ENCODE results near the gene PTPRD.

PTPRD gene

DNA sequence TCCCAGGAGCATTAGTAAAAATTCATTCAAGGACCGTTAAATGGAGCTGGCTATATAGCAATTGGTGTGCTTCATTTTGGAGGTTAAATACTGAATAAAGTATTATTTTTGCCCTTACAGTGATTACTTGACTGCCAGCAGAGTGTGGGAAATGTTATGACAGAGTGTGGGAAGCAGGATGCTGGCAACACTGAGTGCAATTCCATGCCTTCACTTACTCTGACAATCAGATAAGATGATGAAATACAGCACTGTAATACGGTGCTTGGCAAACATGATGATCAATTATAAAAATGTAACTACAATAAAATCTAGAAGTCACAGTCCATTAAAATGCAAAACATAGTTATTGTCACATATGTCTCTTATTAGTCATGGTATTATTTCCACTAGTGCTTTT lies 651.3 kb downstream of the PTPRD start:
- TF ChIP-seq, protein P1, sequence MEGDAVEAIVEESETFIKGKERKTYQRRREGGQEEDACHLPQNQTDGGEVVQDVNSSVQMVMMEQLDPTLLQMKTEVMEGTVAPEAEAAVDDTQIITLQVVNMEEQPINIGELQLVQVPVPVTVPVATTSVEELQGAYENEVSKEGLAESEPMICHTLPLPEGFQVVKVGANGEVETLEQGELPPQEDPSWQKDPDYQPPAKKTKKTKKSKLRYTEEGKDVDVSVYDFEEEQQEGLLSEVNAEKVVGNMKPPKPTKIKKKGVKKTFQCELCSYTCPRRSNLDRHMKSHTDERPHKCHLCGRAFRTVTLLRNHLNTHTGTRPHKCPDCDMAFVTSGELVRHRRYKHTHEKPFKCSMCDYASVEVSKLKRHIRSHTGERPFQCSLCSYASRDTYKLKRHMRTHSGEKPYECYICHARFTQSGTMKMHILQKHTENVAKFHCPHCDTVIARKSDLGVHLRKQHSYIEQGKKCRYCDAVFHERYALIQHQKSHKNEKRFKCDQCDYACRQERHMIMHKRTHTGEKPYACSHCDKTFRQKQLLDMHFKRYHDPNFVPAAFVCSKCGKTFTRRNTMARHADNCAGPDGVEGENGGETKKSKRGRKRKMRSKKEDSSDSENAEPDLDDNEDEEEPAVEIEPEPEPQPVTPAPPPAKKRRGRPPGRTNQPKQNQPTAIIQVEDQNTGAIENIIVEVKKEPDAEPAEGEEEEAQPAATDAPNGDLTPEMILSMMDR (IDR thresholded peaks at IDR 0.05; ENCODE audit: control extremely low read depth, extremely low read depth, low read depth, missing control alignments), result no peak
- DNase-seq (ENCODE audit: extremely low spot score), result no peak
- ChIA-PET CTCF (no interaction called here), POLR2A (no interaction called here)

DNA sequence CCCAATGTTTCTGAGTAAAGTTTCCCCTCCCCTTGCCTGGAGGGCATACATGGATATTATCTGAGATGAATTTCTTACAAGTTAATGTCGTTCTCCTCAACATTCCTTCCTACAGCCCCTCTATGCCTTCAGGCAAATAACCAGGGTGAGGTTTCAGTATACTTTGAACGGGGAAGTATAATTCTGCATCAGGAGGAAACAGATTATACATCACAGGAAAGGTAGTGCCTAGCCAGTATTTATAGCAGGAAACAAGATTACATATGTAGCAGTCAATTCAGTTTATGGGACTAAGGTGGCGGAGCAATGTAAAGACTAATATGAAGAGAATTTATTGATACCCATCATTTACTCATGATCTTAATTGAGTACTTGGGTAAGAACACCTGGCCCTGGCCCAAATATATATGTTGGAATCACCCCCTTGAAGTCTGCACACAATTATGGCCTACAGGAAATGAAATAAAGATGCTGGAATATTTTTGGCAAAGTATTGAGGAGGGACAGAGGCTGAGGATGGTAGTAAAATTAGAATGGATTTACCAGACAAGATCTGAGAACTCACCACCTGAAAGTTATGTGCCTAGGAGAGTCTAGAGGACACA lies 661.1 kb downstream of the PTPRD start:
- DNase-seq (ENCODE audit: extremely low spot score), result no peak
- TF ChIP-seq, protein P1 (IDR thresholded peaks at IDR 0.05; ENCODE audit: control extremely low read depth, extremely low read depth, low read depth, missing control alignments), result no peak
- CTCF ChIA-PET, result interaction anchor here (2.3 kb wide), 1 partner anchor 9 kb away, joined by 14 read pairs; no protein-coding TSS in a partner anchor
- POLR2A ChIA-PET, result no interaction called here

DNA sequence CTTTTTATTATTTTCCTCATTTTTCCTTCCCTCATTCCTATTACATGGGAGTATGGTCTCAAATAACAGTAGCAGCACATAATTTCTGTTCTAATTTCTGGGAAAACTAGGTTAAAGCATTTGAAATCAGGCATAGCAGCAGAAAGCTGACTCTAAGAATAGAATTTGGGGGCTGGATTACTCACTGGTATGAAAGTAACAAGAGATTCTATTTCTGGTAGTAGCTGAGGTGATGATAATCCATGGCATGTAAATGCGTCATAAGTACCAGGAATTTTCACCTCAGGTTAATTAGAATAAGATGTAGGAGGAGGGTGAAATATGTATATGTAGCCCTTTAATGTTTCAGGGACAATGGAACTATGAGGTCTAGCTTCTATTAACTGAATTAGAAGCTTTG lies 662.0 kb downstream of the PTPRD start:
- CTCF ChIA-PET, result interaction anchor here (2.3 kb wide), 1 partner anchor 8 kb away, joined by 14 read pairs; no protein-coding TSS in a partner anchor

DNA sequence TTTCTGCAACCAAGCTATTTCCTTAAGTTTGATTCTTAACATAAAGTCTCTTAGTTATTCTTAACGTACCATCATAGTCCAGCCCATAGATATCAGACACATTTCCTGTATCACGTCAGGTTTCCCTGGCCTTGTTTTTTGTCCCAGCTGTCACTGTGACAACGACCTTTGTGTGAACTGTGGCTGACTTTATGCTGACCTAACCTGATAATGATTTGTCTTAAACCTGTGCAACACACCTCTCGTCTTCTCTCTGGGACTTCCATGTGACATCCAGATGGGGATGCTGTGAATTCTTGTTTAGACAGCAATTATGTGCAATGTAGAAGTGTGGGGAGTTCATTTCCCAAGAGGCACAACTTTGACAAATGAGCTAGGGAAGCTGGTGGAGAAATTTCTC lies 662.8 kb downstream of the PTPRD start:
- POLR2A ChIA-PET, result no interaction called here
- CTCF ChIA-PET, result no interaction called here
- TF ChIP-seq, protein P1 (IDR thresholded peaks at IDR 0.05; ENCODE audit: control extremely low read depth, extremely low read depth, low read depth, missing control alignments), result no peak
- no peak for DNase-seq (ENCODE audit: extremely low spot score)

More for the DNA sequence above, 662.0 kb downstream of the PTPRD start:
- TF ChIP-seq, protein P1 (IDR thresholded peaks at IDR 0.05; ENCODE audit: control extremely low read depth, extremely low read depth, low read depth, missing control alignments), result no peak
- DNase-seq (ENCODE audit: extremely low spot score), result no peak
- POLR2A ChIA-PET, result no interaction called here

DNA sequence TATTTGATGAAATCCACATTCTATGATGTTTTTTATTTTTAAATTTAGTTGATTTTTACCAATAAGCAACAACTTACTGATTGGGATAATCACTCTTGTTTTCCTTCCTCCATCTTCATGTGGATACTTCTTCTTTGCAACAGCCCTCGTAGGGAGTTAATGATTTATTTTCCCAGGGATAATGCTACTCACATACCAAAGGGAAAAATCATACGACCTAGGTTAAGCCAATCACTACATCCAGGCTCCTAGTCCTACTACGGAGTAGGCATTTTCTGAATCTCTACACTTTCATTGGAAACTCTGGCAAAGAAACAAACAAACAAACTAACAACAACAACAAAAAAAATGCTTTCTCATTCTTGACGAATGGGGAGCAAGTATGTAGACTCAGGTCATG lies 663.4 kb downstream of the PTPRD start:
- no peak for DNase-seq (ENCODE audit: extremely low spot score)
- TF ChIP-seq, protein P1 (IDR thresholded peaks at IDR 0.05; ENCODE audit: control extremely low read depth, extremely low read depth, low read depth, missing control alignments), result no peak
- CTCF ChIA-PET, result no interaction called here
- POLR2A ChIA-PET, result no interaction called here

DNA sequence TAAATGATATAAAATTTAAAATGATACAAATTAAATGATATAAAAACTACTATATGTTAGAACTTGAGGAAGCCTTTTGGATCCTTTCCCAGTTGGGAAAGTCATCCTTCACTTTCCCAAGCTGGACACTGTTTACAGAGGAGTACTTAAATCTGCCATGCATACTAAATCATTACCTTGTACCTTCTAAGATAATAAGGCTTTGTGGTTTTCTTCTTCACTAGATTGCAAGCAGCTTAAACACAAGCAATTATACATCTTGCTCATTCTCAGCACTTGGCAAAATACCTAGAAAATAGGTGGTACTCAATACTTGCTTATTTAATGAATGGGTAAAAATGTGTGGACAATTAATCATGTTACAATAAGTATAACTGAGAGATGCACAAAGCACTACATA lies 666.8 kb downstream of the PTPRD start:
- ChIA-PET CTCF (interaction anchor here (1.2 to 5.9 kb wide), 2 partner anchors 9 to 339 kb away, joined by 3 to 43 read pairs; no protein-coding TSS in a partner anchor), POLR2A (no interaction called here)
- no peak for DNase-seq (ENCODE audit: extremely low spot score)
- TF ChIP-seq, protein P1 (IDR thresholded peaks at IDR 0.05; ENCODE audit: control extremely low read depth, extremely low read depth, low read depth, missing control alignments), result no peak
